Vagina (tissue), 2 donors: Measurements from ENCODE around the gene TRPM4.

Experiments
- POLR2A ChIP-seq, 2 donors: fragments of 450-650 bp; IDR thresholded peaks; one replicate each; pipeline ENCODE4 v1.6.1; 2017; ENCODE audit warnings: antibody characterized with exemption in 2 of 2, mild to moderate bottlenecking in 2 of 2, moderate library complexity in 2 of 2
- TF ChIP-seq, protein P1 (sequence below), 3 experiments: fragments of 450-650 bp in 2 of 3; fragments of 200-600 bp in 1 of 3; sonication (generic) in 1 of 3; IDR thresholded peaks; one replicate each; pipeline ENCODE4 v1.5.1; 2017 to 2019; ENCODE audit warnings: antibody characterized with exemption in 3 of 3, mild to moderate bottlenecking in 2 of 3, moderate library complexity in 2 of 3

DNA sequence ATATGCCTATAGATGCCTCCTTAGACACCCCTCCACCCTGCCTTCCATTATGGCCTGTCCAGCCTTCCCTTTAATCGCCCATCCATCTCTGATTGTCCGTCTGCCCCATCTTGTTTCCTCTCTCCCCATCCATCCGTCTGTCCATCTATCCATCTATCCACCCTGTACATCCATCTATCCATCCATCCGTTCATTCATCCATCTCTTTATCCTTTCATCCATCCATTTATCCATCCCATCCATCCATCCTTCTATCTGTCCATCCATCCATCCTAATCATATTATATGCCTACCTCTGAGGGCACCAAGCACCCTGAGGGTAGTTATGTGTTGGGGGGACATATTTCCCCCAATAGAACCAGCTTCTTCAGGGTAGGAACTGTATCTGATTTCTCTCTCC is 23.1 kb downstream of the TRPM4 start:
- TF ChIP-seq, protein P1, sequence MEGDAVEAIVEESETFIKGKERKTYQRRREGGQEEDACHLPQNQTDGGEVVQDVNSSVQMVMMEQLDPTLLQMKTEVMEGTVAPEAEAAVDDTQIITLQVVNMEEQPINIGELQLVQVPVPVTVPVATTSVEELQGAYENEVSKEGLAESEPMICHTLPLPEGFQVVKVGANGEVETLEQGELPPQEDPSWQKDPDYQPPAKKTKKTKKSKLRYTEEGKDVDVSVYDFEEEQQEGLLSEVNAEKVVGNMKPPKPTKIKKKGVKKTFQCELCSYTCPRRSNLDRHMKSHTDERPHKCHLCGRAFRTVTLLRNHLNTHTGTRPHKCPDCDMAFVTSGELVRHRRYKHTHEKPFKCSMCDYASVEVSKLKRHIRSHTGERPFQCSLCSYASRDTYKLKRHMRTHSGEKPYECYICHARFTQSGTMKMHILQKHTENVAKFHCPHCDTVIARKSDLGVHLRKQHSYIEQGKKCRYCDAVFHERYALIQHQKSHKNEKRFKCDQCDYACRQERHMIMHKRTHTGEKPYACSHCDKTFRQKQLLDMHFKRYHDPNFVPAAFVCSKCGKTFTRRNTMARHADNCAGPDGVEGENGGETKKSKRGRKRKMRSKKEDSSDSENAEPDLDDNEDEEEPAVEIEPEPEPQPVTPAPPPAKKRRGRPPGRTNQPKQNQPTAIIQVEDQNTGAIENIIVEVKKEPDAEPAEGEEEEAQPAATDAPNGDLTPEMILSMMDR (IDR thresholded peaks at IDR 0.05), result no peak
- no peak for TF ChIP-seq POLR2A (IDR thresholded peaks at IDR 0.05)
